Amniotic stem cell (primary cell): ENCODE results near the gene RNASET2.

Experiments used
- DNase-seq: peaks from one replicate; lab custom pipeline; 2025; lab: John Stamatoyannopoulos, UW

The RNASET2 gene

GRCh38 chr6:166956444-166957086, at the start of gene RNASET2:
Gene RNASET2 (minus strand): TSS chr6:166956550. CDS start chr6:166956182, 368 bp downstream.
- peak; percentile 93 for DNase-seq

- no peak for DNase-seq
Observed at GRCh38 chr6:167005350-167006159, 49.2 kb upstream of the RNASET2 start.

- no peak for DNase-seq
Observed at GRCh38 chr6:167000759-167001158, 44.4 kb upstream of the RNASET2 start.

GRCh38 chr6:166999884-167000253, 43.5 kb upstream of the RNASET2 start:
- no peak for DNase-seq

GRCh38 chr6:166999145-166999883, 43.0 kb upstream of the RNASET2 start, which contains the start of gene CEP43:
Gene CEP43 (plus strand): TSS chr6:166999397. CDS start chr6:166999413, 16 bp downstream.
- peak; percentile 89 for DNase-seq

- DNase-seq = peak; percentile 17
Observed at GRCh38 chr6:166998256-166999144, 42.1 kb upstream of the RNASET2 start.

GRCh38 chr6:166997768-166998255, 41.5 kb upstream of the RNASET2 start:
- peak; percentile 62 for DNase-seq

GRCh38 chr6:166997348-166997747, 41.0 kb upstream of the RNASET2 start:
- DNase-seq = no peak

- no peak for DNase-seq
Observed at GRCh38 chr6:166996406-166996805, 40.1 kb upstream of the RNASET2 start.

- peak; percentile 1 for DNase-seq
Observed at GRCh38 chr6:166989427-166990032, 33.2 kb upstream of the RNASET2 start.

GRCh38 chr6:166988674-166989201, 32.4 kb upstream of the RNASET2 start:
- DNase-seq = no peak

GRCh38 chr6:166987930-166988329, 31.6 kb upstream of the RNASET2 start:
- no peak for DNase-seq

- no peak for DNase-seq
Observed at GRCh38 chr6:166987448-166987847, 31.1 kb upstream of the RNASET2 start.

GRCh38 chr6:166980738-166981137, 24.4 kb upstream of the RNASET2 start:
- DNase-seq = no peak

- DNase-seq = no peak
Observed at GRCh38 chr6:166977621-166978525, 21.5 kb upstream of the RNASET2 start.

- no peak for DNase-seq
Observed at GRCh38 chr6:166976636-166977035, 20.3 kb upstream of the RNASET2 start.

- no peak for DNase-seq
Observed at GRCh38 chr6:166972101-166972500, 15.8 kb upstream of the RNASET2 start.

- no peak for DNase-seq
Observed at GRCh38 chr6:166971271-166971670, 14.9 kb upstream of the RNASET2 start.

- DNase-seq = no peak
Observed at GRCh38 chr6:166970776-166971175, 14.4 kb upstream of the RNASET2 start.

- DNase-seq = no peak
Observed at GRCh38 chr6:166970091-166970490, 13.7 kb upstream of the RNASET2 start.
